Stomach (tissue), 4 donors: ENCODE results near the gene DCXR.

ENCODE experiments used
- EP300 ChIP-seq: sonication (generic); formaldehyde crosslinking; IDR thresholded peaks from one replicate; pipeline ENCODE4 v1.6.1; 2017; ENCODE audit warnings: antibody characterized with exemption
- TF ChIP-seq, protein P1 (sequence below), 7 experiments: fragments of 450-650 bp in 4 of 7; fragments of 200-600 bp in 3 of 7; sonication (generic) in 3 of 7; IDR thresholded peaks; one replicate each; pipeline ENCODE4 v1.5.1; 2016 to 2019; ENCODE audit warnings: antibody characterized with exemption in 7 of 7, control low read depth in 2 of 7, mild to moderate bottlenecking in 1 of 7

DNA sequence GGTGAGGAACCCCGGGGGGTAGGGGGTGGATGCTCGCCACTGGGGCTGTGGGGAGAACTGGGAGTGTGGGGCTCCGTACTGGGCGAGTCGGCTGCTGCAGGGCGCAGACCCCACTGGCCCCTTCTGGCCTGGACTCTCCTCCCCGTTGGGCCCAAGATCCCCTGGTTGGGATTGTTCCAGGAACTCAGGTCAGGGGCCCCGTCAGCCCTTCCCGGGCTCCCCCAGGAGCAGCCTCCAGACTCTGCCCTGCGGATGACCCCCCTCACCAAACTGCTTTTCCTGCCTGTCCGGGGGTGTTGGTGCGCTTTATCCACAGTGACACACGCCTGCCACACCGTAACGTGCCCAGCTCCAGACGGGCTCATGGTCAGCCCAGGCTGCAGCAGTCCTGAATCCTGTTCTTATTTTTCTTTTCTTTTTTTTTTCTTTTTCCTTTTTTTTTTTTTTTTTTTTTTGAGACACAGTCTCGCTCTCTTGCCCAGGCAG is 35.9 kb downstream of the DCXR start:
- TF ChIP-seq, protein P1, sequence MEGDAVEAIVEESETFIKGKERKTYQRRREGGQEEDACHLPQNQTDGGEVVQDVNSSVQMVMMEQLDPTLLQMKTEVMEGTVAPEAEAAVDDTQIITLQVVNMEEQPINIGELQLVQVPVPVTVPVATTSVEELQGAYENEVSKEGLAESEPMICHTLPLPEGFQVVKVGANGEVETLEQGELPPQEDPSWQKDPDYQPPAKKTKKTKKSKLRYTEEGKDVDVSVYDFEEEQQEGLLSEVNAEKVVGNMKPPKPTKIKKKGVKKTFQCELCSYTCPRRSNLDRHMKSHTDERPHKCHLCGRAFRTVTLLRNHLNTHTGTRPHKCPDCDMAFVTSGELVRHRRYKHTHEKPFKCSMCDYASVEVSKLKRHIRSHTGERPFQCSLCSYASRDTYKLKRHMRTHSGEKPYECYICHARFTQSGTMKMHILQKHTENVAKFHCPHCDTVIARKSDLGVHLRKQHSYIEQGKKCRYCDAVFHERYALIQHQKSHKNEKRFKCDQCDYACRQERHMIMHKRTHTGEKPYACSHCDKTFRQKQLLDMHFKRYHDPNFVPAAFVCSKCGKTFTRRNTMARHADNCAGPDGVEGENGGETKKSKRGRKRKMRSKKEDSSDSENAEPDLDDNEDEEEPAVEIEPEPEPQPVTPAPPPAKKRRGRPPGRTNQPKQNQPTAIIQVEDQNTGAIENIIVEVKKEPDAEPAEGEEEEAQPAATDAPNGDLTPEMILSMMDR (IDR thresholded peaks at IDR 0.05) = no peak
- no peak for TF ChIP-seq EP300
